Activated CD4-positive, alpha-beta T cell treated with anti-CD3 and anti-CD28 coated beads, Interleukin-2, amount 50 U/mL, for 48 hours (primary cell): ENCODE measurements around the gene C14orf119.
"Not testable (repeated sequence)": the region's sequence is repeated elsewhere in the genome, so short reads cannot be mapped to it uniquely, and the experiment has no call there.

Source experiments
- DNase-seq, 2 experiments: peaks; one replicate each; pipeline ENCODE4 v3.0.0-alpha.2; 2020

Gene C14orf119

DNA sequence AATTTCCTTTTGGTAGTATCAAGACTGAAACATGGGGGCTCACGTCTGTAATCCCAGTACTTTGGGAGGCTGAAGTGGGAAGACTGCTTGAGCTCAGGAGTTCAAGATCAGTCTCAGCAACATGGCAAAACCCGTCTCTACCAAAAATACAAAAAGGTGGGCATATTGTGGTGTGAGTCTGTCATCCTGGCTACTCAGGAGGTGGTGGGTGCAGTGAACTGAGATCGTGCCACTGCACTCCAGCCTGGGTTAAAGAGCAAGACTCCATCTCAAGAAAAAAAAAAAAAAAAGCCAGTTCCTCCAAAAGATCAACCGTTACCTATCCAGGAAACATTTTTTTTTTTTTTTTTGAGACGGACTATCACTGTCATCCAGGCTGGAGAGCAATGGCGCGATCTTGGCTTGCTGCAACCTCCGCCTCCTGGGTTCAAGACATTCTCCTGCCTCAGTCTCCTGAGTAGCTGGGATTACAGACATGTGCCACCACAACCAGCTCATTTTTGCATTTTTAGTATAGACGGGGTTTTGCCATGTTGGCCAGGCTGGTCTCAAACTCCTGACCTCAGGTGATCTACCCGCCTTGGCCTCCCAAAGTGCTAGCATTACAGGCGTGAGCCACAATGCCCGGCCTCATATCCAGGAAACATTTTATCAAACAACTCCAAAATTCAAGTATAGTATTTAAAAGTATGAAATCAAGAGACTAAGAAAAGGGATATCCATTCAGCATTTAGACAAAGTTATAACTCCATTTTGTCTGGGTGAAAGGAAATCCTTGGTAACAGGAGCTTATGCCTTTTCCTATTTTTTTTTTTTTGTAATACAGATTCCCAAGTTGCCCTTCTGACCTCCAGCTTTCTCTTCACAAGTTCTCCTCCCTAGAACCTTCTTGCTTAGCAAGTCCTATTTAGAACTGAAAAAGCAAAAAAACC lies 3.7 kb upstream of the C14orf119 start:
- DNase-seq, result no peak

DNA sequence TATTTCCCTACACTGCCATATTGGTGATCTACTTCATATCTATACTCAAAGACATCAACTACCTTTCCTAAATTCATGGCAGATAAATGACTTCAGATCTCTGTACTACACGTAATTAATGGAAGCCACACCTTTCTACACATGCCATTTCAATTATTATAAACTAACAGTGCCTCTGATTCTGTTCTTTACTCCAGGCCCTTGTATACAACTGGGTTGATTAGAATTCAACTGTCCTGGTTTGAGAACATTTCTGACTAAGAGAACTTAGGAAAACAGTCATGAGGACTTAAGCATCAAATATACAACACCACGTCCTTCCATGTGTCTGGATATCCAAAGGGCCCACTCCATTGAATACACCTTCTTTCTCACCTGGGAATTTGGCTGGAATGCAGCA lies 2.2 kb upstream of the C14orf119 start:
- no peak for DNase-seq

DNA sequence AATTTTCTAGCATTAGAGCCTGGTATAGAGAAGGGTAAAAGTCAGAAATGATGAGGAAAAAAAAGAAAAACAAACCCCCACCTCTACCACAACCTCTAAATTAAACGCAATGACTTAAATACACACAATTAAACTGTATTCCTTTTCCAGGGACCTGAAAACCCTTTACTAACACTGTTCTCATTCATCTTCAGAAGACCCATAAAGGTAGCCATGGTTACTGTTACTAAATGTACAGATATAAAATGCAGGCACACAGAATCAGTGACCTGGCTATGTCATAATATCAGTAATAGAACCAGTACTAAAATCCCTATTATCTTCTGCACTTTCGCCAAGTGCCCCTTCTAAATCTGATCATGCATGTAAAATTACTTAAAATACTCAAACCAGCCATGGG lies 1.8 kb upstream of the C14orf119 start:
- no peak for DNase-seq

GRCh38 chr14:23093991-23094665 lies 1.2 kb upstream of the C14orf119 start:
- DNase-seq, result peak in 1 of 2 experiments; percentile 72

GRCh38 chr14:23094666-23095195 lies 574 bp upstream of the C14orf119 start, which contains the start of gene ACIN1:
Gene ACIN1, minus strand, starts transcription at chr14:23095136. Its CDS starts 24 bp downstream, at chr14:23095112.
- peak in 1 of 2 experiments; percentile 74 for DNase-seq

DNA sequence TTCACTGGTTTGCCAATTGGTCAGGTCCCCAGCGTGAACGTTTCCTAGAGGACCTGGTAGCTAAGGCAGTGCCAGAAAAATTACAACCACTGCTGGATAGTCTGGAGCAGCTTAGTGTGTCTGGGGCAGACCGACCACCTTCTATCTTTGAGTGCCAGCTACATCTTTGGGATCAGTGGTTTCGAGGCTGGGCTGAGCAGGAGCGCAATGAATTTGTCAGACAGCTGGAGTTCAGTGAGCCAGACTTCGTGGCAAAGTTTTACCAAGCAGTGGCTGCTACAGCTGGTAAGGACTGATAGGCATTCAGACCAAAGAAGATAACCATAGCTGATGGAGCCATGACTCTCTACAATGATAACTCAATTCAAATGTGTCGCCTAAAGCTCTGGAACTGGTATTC lies 2.5 kb downstream of the C14orf119 start:
- no peak for DNase-seq

- DNase-seq, result no peak
Observed at GRCh38 chr14:23099212-23099861, 4.0 kb downstream of the C14orf119 start.

- no peak for DNase-seq
Observed at GRCh38 chr14:23101213-23101970, 6.1 kb downstream of the C14orf119 start.

DNA sequence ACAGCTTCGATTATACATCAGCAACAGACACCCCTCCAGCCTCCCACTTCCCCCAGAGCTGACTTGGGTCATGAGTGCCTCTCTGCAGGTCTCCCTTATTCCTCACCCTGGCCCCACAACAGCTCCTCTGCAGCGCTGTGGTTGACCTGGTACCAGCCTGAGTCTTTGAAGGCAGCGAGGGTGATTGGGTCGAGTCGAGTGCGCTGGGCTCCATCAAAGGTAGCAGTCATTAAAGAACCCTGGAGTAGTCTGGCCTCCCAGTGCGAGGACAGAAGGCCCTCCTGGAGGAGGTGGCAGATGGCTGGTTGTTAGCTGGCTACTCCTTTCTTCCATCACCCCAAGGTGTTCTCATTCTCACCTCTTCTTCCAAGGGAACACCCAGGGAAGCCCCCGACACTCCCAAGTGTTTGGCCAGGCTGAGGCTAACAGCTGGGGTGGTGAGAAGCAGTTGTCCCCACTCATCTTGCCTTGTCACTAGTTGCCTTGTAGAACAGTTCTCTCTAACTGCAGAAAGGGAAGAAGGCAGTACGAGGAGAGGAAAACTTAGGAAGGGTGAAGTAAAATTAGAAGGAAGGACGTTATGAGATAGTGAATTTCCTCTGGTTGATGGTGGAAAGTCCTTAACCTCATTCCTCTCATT lies 6.8 kb downstream of the C14orf119 start:
- no peak for DNase-seq

GRCh38 chr14:23102801-23103200 lies 7.5 kb downstream of the C14orf119 start:
- DNase-seq, result no peak

GRCh38 chr14:23103581-23103980 lies 8.3 kb downstream of the C14orf119 start:
- DNase-seq, result no peak

GRCh38 chr14:23104070-23104590 lies 8.8 kb downstream of the C14orf119 start:
- no peak for DNase-seq

GRCh38 chr14:23104591-23105347 lies 9.5 kb downstream of the C14orf119 start, which contains the start of gene CIROP:
Gene CIROP, minus strand, starts transcription at chr14:23104989. Its CDS starts 69 bp downstream, at chr14:23104920.
- DNase-seq, result no peak

- DNase-seq, result no peak
Observed at GRCh38 chr14:23105348-23105824, 10.1 kb downstream of the C14orf119 start.

GRCh38 chr14:23106747-23107045 lies 11.4 kb downstream of the C14orf119 start:
- no peak for DNase-seq

- not testable (repeated sequence) for DNase-seq
Observed at GRCh38 chr14:23107620-23108019, 12.3 kb downstream of the C14orf119 start.

- DNase-seq, result not testable (repeated sequence)
Observed at GRCh38 chr14:23108169-23108568, 12.9 kb downstream of the C14orf119 start.

DNA sequence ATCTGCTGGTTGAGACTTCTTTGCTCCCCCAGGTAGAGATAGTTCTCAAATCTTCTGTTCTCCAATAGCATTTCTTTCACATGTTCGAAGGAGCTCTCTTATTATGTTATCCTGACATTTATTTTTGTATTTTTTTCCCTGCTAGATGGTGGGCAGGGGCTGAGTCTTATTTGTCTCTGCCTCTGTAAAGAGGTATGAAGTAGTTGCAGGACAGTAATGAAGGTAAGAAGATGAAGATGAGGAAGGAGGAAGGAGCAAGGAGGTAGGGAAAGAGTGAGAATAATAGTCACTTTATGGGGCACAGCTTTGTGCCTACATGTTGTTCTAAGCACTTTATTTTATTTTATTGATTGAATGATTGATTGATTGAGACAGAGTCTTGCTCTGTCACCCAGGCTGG lies 14.5 kb downstream of the C14orf119 start:
- no peak for DNase-seq

DNA sequence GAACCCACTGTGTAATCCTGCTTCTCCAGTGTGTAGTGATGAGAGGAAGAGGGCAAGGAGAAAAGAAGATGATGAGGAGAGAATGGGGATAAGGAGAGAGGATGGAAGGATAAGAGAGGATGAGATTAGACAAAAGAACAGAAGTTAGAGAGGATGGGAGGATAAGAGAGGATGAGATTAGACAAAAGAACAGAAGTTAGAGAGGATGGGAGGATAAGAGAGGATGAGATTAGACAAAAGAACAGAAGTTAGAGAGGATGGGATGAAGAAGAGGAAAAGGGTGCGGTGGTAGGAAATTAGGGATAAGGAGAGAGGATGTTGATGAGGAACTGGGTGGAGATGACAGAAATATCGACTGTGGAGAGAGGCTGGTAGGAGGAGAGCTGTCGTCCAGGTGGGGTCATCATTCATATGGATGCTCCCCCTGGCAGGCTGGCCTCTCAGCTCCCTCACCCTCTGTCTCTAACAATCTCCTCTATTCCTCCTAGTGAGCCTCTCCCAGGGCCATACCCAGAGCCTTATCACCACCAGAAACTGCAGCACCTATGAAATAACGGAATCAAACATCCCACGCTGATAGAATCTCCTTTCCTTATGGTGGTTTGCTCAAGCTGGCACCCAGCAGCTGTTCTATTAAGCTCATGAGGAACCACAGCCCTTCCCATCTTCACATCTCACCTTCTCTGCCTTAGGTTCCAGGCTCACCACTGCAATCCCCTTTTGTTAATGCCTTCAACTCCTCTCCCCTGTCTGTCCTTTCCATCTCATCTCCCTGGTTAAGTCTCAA lies 15.5 kb downstream of the C14orf119 start:
- DNase-seq, result no peak
